ENCODE data around the gene CYP39A1.

CYP39A1 gene, protein sequence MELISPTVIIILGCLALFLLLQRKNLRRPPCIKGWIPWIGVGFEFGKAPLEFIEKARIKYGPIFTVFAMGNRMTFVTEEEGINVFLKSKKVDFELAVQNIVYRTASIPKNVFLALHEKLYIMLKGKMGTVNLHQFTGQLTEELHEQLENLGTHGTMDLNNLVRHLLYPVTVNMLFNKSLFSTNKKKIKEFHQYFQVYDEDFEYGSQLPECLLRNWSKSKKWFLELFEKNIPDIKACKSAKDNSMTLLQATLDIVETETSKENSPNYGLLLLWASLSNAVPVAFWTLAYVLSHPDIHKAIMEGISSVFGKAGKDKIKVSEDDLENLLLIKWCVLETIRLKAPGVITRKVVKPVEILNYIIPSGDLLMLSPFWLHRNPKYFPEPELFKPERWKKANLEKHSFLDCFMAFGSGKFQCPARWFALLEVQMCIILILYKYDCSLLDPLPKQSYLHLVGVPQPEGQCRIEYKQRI

GRCh38 chr6:46652603-46653438 lies at the start of gene CYP39A1, which contains the start of gene SLC25A27:
CYP39A1 (minus strand) TSS chr6:46652818; CDS start chr6:46652582, 236 bp downstream.
SLC25A27 (plus strand) TSS chr6:46652975; CDS start chr6:46653193, 218 bp downstream.
- DNase-seq: peak; percentile 75

DNA sequence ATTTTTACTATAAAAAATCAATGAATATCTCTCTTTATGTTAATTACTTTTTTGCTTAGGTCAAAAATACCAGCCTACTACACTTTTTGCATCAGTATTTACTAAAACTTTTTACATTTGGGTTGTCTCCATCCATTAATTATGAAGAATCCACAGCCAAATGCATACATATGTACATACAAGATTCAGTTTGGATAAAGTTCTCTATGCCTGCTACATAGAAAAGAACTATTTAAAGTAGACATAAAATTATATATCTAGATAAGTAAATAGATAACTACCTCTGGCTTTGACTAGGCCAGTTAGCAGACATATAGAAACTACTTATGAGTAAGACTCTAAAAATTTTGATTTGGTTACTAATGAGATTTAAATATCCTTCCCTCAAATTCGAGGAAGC lies 47.4 kb upstream of the CYP39A1 start:
- DNase-seq: no peak

DNA sequence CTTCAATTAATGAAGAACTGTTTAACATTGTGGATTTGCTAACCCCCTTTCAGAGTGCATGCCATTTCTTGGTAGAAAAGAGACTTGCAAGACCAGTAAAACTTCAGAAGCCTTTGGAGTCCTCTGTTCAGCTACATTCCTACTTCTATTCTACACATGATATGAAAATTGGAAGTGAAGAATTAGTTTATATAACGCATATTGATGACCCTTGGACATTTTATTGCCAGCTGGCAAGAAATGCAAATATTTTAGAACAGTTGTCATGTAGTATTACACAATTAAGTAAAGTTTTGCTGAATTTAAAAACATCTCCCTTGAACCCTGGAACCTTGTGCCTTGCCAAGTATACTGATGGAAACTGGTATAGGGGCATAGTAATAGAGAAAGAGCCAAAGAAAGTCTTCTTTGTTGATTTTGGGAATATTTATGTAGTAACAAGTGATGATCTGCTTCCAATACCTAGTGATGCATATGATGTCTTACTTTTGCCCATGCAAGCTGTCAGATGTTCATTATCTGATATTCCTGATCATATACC lies 38.4 kb upstream of the CYP39A1 start:
- no peak for DNase-seq

DNA sequence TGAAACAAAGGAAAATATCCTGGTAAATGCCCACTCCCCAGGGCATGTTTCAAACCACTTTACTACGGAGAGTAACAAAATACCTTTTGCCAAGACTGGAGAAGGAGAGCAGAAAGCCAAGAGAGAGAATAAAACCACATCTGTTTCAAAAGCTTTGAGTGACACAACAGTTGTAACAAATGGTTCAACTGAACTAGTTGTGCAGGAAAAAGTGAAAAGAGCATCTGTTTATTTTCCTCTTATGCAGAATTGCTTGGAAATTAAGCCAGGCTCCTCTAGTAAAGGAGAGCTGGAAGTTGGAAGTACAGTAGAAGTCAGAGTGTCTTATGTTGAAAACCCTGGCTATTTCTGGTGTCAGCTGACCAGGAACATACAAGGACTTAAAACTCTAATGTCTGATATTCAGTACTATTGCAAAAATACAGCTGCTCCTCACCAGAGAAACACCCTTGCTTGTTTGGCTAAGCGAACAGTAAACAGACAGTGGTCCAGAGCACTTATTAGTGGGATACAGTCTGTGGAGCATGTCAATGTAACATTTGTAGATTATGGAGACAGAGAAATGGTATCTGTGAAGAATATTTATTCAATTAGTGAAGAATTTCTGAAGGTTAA lies 37.6 kb upstream of the CYP39A1 start:
- no peak for DNase-seq

GRCh38 chr6:46689657-46690056 lies 37.0 kb upstream of the CYP39A1 start:
- DNase-seq: no peak

- no peak for DNase-seq
Observed at GRCh38 chr6:46688966-46689335, 36.3 kb upstream of the CYP39A1 start.

GRCh38 chr6:46688117-46688965 lies 35.7 kb upstream of the CYP39A1 start:
- no peak for DNase-seq

- DNase-seq: no peak
Observed at GRCh38 chr6:46687619-46688097, 35.0 kb upstream of the CYP39A1 start, which contains the start of gene TDRD6. TDRD6 (plus strand) TSS chr6:46687885; CDS start chr6:46688129, 244 bp downstream.

DNA sequence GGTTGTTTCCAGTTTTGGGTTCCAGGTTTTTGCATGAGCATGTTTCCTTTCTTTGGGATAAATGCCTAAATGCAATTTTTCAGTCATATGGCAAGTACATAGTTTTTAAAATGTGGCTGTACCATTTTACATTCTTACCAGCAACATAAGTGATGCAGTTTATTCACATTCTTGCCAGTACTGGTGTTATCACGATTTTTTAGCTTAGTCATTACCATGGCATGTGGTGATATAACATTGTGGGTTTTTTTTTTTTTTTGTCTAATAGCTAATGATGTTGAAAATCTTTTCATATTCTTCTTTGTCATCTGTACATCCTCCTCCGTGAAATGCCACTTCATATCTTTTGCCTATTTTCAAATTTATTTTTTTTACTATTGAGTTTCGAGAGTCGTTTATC lies 32.2 kb upstream of the CYP39A1 start:
- no peak for DNase-seq

DNA sequence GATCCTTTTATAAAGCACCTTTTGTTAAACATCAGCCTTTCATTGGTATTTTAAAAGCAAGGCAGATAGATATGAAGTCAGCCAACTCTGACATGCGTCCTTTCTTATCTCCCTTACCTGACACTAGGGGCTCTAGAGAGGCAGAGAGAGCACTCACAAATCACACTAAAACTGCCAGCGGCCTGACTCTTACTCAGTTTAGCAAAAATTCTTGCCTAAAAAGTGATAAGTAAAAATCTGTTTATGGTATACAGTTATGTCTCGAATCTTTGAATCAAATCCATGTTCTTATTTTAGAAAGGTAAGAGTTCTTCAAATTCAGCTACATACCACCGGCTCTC lies 24.7 kb upstream of the CYP39A1 start:
- DNase-seq: no peak

DNA sequence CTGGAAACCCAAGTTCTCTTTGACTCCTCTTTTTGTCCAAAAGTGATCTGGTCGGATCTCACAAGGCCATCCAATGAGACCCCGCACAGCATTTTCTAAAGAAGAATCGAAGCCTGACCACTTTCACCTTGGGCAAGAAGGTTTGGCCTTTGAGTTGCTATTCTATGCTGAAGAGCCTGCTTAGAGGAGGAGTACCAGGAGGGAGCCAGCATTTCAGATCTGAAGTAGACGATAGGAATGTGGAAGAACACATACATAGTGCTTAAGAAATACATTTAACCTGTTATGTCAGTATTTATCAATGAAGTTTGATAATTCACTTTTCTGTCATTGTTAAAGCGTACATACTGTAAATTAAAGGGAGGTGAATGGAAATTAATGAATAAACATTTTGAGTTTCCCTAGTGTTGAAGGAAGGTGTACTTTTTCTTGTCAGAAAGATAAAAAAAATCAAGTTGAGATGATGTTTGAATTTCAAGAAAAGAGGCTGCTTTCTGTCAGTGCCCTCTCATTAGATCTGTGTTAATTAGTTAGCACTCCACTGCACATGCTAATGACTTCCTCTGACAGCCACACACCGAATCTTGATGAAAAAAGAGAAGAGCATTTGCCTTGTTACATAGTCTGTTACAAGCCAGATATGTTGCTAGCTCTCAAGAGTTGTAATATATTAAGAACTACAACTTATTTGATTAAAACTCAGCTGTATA lies 24.1 kb upstream of the CYP39A1 start:
- DNase-seq: no peak

- DNase-seq: no peak
Observed at GRCh38 chr6:46674410-46674809, 21.8 kb upstream of the CYP39A1 start.

- DNase-seq: no peak
Observed at GRCh38 chr6:46667377-46667776, 14.8 kb upstream of the CYP39A1 start.

- no peak for DNase-seq
Observed at GRCh38 chr6:46661483-46661882, 8.9 kb upstream of the CYP39A1 start.

DNA sequence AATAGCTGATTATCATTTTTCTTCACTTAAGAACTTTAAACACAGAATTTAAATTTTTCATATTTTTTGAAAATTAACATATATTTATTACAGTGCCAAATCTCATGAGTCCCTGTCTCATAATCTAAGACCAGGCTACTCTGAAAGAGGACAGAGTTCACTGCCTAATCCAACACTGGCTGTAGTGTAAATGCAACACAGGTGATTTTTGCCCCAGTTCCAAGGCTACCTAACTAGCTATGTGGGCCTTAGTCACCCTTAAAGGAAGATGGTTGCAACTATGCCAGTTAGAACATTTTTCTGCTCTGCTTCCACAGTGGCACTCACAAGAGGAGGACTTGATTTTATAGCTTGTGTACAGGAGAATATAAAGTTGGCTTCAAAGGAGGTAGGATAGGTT lies 5.0 kb upstream of the CYP39A1 start:
- DNase-seq: no peak

GRCh38 chr6:46655803-46656202 lies 3.2 kb upstream of the CYP39A1 start:
- no peak for DNase-seq

- DNase-seq: no peak
Observed at GRCh38 chr6:46653439-46654195, 999 bp upstream of the CYP39A1 start.

- no peak for DNase-seq
Observed at GRCh38 chr6:46652232-46652602, 401 bp downstream of the CYP39A1 start.

DNA sequence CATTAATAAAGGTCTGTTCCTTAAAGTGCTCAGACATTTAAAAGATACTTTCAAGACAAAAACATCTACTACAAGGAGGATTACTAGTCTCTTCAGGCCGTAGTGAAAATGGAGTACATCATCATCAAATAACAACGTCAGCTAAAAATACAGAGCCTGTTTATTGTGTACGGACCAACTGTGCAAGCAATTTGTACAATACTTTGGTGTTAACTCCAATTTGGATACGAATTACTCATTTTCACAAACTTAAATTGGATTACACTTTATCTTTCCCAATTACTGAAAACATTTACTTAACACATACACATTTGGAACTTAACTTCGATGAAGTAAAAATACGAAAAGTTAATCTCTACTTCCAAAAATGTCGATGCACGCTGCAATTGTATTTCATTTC lies 802 bp downstream of the CYP39A1 start:
- DNase-seq: no peak

GRCh38 chr6:46651006-46651405 lies 1.6 kb downstream of the CYP39A1 start:
- DNase-seq: no peak

All from CD4-positive, alpha-beta T cell treated with Interleukin-10 for 1 hour (primary cell).